OCI-LY7 (cell line): ENCODE measurements around the gene TUSC2.

ENCODE experiments used
- EZH2phosphoT487 ChIP-seq: fragments of 200-600 bp; sonication (generic); IDR thresholded peaks from 2 replicates; pipeline ENCODE4 v1.6.1; 2018; ENCODE audit warnings: low read depth, borderline replicate concordance, mild to moderate bottlenecking, mixed run types, antibody characterized with exemption, low read length, moderate library complexity, mixed read lengths
- TF ChIP-seq, protein P1 (sequence below): fragments of 200-600 bp; sonication (generic); conservative IDR thresholded peaks from 2 replicates; pipeline ENCODE4 v1.5.1; 2014; ENCODE audit warnings: mild to moderate bottlenecking, antibody characterized with exemption, low read length, moderate library complexity, mixed read lengths

DNA sequence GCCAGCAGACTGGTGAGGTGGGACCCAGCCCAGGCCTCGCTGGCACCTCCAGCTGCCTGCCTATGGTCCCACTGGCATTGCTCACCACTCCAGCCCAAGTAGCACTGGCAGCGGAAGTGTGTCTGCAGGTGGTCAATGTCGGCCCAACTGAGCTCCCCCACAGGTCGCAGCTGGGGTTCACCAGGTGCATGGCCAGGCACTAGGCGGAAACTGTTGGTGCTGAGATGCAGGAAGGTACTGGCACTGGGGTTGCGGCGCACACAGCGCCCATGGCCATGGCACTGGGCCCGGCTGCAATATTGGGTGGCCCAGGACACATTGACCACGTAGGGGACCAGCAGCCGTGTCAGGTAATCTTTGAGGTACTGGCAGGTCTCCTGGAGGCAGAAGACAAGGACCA is 9.9 kb downstream of the TUSC2 start:
- TF ChIP-seq, protein P1, sequence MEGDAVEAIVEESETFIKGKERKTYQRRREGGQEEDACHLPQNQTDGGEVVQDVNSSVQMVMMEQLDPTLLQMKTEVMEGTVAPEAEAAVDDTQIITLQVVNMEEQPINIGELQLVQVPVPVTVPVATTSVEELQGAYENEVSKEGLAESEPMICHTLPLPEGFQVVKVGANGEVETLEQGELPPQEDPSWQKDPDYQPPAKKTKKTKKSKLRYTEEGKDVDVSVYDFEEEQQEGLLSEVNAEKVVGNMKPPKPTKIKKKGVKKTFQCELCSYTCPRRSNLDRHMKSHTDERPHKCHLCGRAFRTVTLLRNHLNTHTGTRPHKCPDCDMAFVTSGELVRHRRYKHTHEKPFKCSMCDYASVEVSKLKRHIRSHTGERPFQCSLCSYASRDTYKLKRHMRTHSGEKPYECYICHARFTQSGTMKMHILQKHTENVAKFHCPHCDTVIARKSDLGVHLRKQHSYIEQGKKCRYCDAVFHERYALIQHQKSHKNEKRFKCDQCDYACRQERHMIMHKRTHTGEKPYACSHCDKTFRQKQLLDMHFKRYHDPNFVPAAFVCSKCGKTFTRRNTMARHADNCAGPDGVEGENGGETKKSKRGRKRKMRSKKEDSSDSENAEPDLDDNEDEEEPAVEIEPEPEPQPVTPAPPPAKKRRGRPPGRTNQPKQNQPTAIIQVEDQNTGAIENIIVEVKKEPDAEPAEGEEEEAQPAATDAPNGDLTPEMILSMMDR: no peak
- TF ChIP-seq EZH2phosphoT487: no peak
